NB4 (cell line): Measurements from ENCODE around the gene TCERG1L.

Experiments used
- DNase-seq: peaks from one replicate; pipeline ENCODE4 v3.0.0; 2010; ENCODE audit warnings: low read depth
- H3K4me3 ChIP-seq: one replicate; pipeline ENCODE4 v1.5.1; 2011; ENCODE audit warnings: mild to moderate bottlenecking, low read depth, low read length, moderate library complexity
- MAX ChIP-seq: IDR thresholded peaks from 2 replicates; pipeline ENCODE4 v1.6.1; 2011; ENCODE audit warnings: low read depth, low read length
- MYC ChIP-seq: IDR thresholded peaks from 2 replicates; pipeline ENCODE4 v1.6.1; 2011; ENCODE audit warnings: low read depth, low read length
- POLR2A ChIP-seq: IDR thresholded peaks from 2 replicates; pipeline ENCODE4 v1.6.1; 2011; ENCODE audit warnings: mild to moderate bottlenecking; ENCODE audit not compliant: insufficient read length; ENCODE audit errors: extremely low read depth
- TF ChIP-seq, protein P1 (sequence below): IDR thresholded peaks from one replicate; pipeline ENCODE4 v1.5.1; 2012; ENCODE audit warnings: low read depth, low read length

The TCERG1L gene

DNA sequence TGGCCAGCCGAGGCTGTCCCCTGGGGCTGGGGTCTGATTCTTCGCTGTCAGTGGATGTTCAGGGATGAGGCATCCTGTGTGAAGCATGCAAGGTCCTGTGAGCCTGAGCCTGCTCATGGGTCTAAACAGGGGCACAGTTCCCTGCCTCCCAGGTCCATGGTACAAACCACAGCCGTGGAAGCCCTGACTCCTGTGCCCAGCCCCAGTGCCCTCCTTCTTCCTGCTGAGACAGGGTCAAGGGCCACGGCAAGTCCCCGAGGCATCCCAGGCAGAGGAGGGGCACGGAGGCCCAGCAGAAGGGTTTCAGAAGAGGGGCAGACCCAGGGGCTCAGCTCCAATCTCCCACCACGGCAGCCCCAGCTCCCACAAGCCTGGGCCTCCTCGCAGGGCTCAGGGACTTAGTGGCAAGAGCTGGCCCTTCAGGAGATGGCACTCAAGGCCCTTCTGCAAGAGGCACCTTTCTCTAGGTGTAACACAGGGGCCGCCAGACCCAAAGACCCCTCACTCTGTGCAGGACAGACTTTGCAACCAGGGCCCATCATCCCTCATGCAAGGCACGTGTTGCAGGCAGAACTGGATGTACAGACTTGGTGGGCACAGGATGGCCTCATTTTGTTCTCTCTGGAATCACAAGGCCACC is 248.8 kb downstream of the TCERG1L start:
- DNase-seq: no peak
- H3K4me3 ChIP-seq: no peak overlapping the region
- TF ChIP-seq, protein P1, sequence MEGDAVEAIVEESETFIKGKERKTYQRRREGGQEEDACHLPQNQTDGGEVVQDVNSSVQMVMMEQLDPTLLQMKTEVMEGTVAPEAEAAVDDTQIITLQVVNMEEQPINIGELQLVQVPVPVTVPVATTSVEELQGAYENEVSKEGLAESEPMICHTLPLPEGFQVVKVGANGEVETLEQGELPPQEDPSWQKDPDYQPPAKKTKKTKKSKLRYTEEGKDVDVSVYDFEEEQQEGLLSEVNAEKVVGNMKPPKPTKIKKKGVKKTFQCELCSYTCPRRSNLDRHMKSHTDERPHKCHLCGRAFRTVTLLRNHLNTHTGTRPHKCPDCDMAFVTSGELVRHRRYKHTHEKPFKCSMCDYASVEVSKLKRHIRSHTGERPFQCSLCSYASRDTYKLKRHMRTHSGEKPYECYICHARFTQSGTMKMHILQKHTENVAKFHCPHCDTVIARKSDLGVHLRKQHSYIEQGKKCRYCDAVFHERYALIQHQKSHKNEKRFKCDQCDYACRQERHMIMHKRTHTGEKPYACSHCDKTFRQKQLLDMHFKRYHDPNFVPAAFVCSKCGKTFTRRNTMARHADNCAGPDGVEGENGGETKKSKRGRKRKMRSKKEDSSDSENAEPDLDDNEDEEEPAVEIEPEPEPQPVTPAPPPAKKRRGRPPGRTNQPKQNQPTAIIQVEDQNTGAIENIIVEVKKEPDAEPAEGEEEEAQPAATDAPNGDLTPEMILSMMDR: no peak
- TF ChIP-seq MYC: no peak
- no peak for TF ChIP-seq POLR2A
- TF ChIP-seq MAX: no peak

GRCh38 chr10:131061216-131061615 is 250.3 kb downstream of the TCERG1L start:
- TF ChIP-seq MYC: no peak
- TF ChIP-seq, protein P1: no peak
- no peak for TF ChIP-seq MAX
- TF ChIP-seq POLR2A: no peak
- no peak overlapping the region for H3K4me3 ChIP-seq
- no peak for DNase-seq

- H3K4me3 ChIP-seq: no peak overlapping the region
- DNase-seq: no peak
- TF ChIP-seq, protein P1: no peak
- TF ChIP-seq POLR2A (no peak), MYC (no peak), MAX (no peak)
Measured at GRCh38 chr10:131059881-131060280, 251.6 kb downstream of the TCERG1L start.

DNA sequence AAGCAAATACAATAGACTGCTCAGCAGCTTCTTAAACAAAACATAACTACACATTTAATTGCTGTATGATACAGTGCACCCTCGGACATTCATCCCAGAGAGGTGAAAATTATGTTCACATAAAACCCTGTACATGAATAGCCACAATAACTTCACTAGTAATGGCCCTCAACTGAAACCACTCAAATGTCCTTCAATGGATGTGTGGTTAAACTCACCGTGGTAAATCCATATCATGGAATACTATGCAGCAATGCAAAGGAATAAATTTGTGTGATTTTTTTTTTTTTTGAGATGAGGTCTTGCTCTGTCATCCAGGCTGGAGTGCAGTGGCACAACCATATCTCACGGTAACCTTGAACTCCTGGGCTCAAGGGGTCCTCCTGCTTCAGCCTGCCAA is 252.7 kb downstream of the TCERG1L start:
- no peak for TF ChIP-seq MAX
- TF ChIP-seq, protein P1: no peak
- TF ChIP-seq POLR2A: no peak
- TF ChIP-seq MYC: no peak
- H3K4me3 ChIP-seq: no peak overlapping the region
- no peak for DNase-seq

DNA sequence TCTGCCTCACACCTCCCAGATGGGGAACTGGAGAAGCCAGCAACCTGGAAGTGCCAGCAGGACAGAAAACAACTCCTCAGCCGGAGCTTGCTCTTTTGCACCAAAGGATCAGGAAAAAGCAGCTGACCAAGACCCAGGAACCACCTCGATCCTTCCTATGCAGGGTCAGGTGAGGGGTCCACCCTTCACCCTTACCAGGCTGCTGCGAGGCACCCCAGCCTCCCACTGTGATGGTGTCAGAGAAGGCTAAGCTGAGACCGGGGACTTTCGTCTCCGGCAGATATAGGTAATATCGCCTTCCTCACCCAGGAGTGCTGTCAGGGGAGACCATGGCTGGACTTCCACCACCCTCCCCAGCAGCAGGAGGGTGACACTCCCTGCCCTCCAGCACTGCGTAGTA is 254.7 kb downstream of the TCERG1L start:
- TF ChIP-seq MAX (no peak), MYC (no peak), POLR2A (no peak)
- TF ChIP-seq, protein P1: no peak
- H3K4me3 ChIP-seq: no peak overlapping the region
- no peak for DNase-seq
